ENCODE measurements around the gene DIS3L2.
A peak's percentile ranks its signal among the peaks of the same experiment; 100 is the strongest.

The DIS3L2 gene

DNA sequence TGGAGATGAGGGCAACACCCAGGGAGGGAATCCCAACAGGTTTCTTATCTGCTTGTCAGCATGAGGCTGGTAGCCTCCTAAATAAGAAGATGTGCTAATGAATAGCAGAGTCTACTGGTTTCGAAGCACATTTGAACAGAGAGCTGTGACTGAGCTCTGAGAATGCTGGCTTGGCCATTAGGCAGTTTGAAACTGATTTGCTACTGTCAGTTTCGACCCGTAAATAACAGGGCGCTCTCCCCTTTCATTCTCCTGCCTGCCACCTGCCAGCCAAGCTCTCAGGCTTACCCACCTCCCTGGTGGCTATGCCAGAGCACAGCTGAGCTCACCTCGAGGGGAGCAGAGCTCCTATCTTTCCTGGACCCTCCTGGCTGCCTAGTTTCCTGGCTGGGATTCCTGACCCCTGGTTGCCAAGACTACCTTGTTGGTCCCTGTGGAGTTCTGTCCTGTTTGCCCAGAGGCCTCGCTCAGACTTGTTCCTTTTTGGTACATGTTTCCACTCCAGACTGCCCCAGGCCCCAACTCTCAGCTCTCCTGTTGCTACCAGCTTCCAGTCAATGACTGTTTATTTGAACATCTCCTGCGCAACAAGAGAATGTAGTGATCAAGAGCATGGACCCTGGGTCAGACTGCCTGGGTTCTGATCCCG lies 314.7 kb downstream of the DIS3L2 start:
- no peaks in the 10 kb centered on the region for H3K79me1 ChIP-seq (ENCODE audit: low read length)
- H3K27me3 ChIP-seq (ENCODE audit: insufficient read depth, low read length, poor library complexity): no peaks in the 10 kb centered on the region
- DNase-seq: peak; percentile 47
- H4K5ac ChIP-seq (ENCODE audit: low read length): no peak overlapping the region
- no peak overlapping the region for H3K18ac ChIP-seq (ENCODE audit: low read length)
- WGBS (ENCODE audit: extremely low coverage, insufficient coverage, low lambda C conversion rate): no CpG with 5 or more reads among the region's 8 CpGs
- peaks cover 11% of the 10 kb centered on the region for H3K4me1 ChIP-seq (ENCODE audit: control insufficient read depth, low read depth, low read length)
- H3K36me3 ChIP-seq (ENCODE audit: control insufficient read depth, insufficient read depth, low read length): no peaks in the 10 kb centered on the region
- no peaks in the 10 kb centered on the region for H3K79me2 ChIP-seq (ENCODE audit: control insufficient read depth, insufficient read depth, low read length)
- H3K9ac ChIP-seq (ENCODE audit: low read length): no peak overlapping the region
- no peak overlapping the region for H3K4ac ChIP-seq (ENCODE audit: low read depth, low read length)
- no peak overlapping the region for H4K8ac ChIP-seq (ENCODE audit: low read depth, low read length)
- H3K27ac ChIP-seq (ENCODE audit: low read depth, low read length): no peak overlapping the region
- no peak overlapping the region for H3K23ac ChIP-seq (ENCODE audit: low read length)
- H2BK5ac ChIP-seq (ENCODE audit: low read length): no peak overlapping the region
- H3K4me3 ChIP-seq (ENCODE audit: low read length): no peak overlapping the region
- H3K4me2 ChIP-seq (ENCODE audit: low read length): no peak overlapping the region
- no peak overlapping the region for H2AK5ac ChIP-seq (ENCODE audit: low read length)
- no peak overlapping the region for H3K56ac ChIP-seq (ENCODE audit: low read length)
- no peak overlapping the region for H2BK120ac ChIP-seq (ENCODE audit: low read depth, low read length)
- no peak overlapping the region for H2BK15ac ChIP-seq (replicated peaks; ENCODE audit: low read depth)

DNA sequence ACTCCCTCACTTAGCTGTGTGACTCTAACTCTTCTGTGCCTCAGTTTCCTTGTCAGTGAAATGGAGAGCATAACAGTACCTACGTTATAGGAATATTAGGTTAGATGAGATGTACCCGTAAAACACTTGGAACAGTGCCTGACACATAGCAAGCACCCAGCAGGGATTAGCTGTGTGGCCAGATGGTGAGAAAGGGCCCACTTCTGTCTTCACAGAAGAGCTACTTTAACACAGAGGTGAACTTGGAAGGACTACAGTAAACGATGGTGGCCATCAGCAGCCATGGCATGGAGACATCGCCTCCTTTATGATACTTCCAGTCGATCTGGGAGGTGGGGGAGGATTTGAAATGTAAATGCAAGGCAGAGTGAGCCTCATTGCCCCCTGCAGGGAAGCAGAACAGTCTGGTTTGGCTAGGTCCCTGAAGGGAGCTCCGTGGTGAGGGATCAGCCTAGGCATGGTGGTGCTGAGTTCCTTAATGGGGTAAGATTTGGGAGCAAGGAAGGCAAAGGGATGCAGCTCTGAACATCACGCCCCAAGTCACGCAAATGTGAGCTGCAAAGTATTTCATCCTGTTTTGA lies 315.3 kb downstream of the DIS3L2 start:
- Histone ChIP-seq H2BK5ac (ENCODE audit: low read length) (no peak overlapping the region), H3K18ac (ENCODE audit: low read length) (no peak overlapping the region), H3K4me2 (ENCODE audit: low read length) (no peak overlapping the region), H3K79me2 (ENCODE audit: control insufficient read depth, insufficient read depth, low read length) (no peaks in the 10 kb centered on the region), H4K8ac (ENCODE audit: low read depth, low read length) (no peak overlapping the region), H3K9ac (ENCODE audit: low read length) (no peak overlapping the region), H2BK120ac (ENCODE audit: low read depth, low read length) (no peak overlapping the region), H3K4me3 (ENCODE audit: low read length) (no peak overlapping the region), H3K4me1 (ENCODE audit: control insufficient read depth, low read depth, low read length) (peaks cover 11% of the 10 kb centered on the region), H2AK5ac (ENCODE audit: low read length) (no peak overlapping the region), H3K4ac (ENCODE audit: low read depth, low read length) (no peak overlapping the region), H4K5ac (ENCODE audit: low read length) (no peak overlapping the region), H2BK15ac (replicated peaks; ENCODE audit: low read depth) (no peak overlapping the region), H3K23ac (ENCODE audit: low read length) (no peak overlapping the region), H3K27me3 (ENCODE audit: insufficient read depth, low read length, poor library complexity) (no peaks in the 10 kb centered on the region), H3K36me3 (ENCODE audit: control insufficient read depth, insufficient read depth, low read length) (no peaks in the 10 kb centered on the region), H3K56ac (ENCODE audit: low read length) (peak overlapping the region; percentile 5), H3K27ac (ENCODE audit: low read depth, low read length) (no peak overlapping the region), H3K79me1 (ENCODE audit: low read length) (no peaks in the 10 kb centered on the region)
- WGBS (ENCODE audit: extremely low coverage, insufficient coverage, low lambda C conversion rate): no CpG with 5 or more reads among the region's 8 CpGs
- DNase-seq: peak; percentile 56

DNA sequence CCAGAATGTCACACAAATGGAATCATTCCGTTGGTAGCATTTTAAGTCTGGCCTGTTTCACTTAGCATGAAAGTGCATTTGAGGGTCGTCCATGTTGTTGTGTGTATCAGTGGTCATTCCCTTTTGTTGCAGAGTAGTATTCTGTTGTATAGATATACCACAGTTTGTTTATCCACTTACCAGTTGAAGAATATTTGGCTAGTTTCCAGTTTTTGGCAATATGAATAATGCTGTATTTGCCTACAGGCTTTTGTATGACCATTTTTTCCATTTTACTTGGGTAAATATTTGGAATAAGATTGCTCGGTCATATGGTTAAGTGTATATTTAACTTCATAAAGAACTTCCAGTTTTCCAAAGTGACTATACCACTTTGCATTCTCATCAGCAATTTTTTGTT lies 317.0 kb downstream of the DIS3L2 start:
- Histone ChIP-seq H3K18ac (ENCODE audit: low read length) (no peak overlapping the region), H2AK5ac (ENCODE audit: low read length) (no peak overlapping the region), H2BK15ac (replicated peaks; ENCODE audit: low read depth) (no peak overlapping the region), H2BK120ac (ENCODE audit: low read depth, low read length) (no peak overlapping the region), H3K79me2 (ENCODE audit: control insufficient read depth, insufficient read depth, low read length) (no peaks in the 10 kb centered on the region), H3K27ac (ENCODE audit: low read depth, low read length) (no peak overlapping the region), H3K9ac (ENCODE audit: low read length) (no peak overlapping the region), H2BK5ac (ENCODE audit: low read length) (no peak overlapping the region), H3K4me2 (ENCODE audit: low read length) (no peak overlapping the region), H3K4me3 (ENCODE audit: low read length) (no peak overlapping the region), H3K27me3 (ENCODE audit: insufficient read depth, low read length, poor library complexity) (no peaks in the 10 kb centered on the region), H3K4ac (ENCODE audit: low read depth, low read length) (no peak overlapping the region), H3K79me1 (ENCODE audit: low read length) (no peaks in the 10 kb centered on the region), H4K5ac (ENCODE audit: low read length) (no peak overlapping the region), H3K4me1 (ENCODE audit: control insufficient read depth, low read depth, low read length) (peaks cover 11% of the 10 kb centered on the region), H4K8ac (ENCODE audit: low read depth, low read length) (no peak overlapping the region), H3K56ac (ENCODE audit: low read length) (no peak overlapping the region), H3K36me3 (ENCODE audit: control insufficient read depth, insufficient read depth, low read length) (no peaks in the 10 kb centered on the region), H3K23ac (ENCODE audit: low read length) (no peak overlapping the region)
- no peak for DNase-seq
- WGBS (ENCODE audit: extremely low coverage, insufficient coverage, low lambda C conversion rate): no CpG with 5 or more reads among the region's 3 CpGs

DNA sequence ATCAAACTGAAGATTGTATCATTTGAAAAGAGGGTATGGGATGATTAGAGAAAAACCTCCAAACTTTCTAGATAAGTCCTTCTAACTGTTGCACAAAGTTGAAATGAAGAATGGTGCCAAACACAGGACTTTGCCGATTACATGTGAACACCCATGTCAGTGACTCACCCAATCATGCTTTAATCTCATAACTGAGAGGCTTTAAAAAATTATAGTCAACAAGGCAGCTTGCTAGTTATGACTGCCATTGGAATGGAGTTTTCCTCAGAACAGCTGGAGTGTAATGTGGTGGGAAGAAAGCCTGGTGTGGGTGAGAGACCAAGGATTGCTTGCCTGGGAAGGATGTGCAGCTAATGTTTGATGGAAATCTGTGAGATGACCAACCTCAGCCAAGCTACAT lies 318.8 kb downstream of the DIS3L2 start:
- Histone ChIP-seq H3K27ac (ENCODE audit: low read depth, low read length) (no peak overlapping the region), H3K4ac (ENCODE audit: low read depth, low read length) (no peak overlapping the region), H4K5ac (ENCODE audit: low read length) (no peak overlapping the region), H3K79me1 (ENCODE audit: low read length) (no peaks in the 10 kb centered on the region), H3K79me2 (ENCODE audit: control insufficient read depth, insufficient read depth, low read length) (no peaks in the 10 kb centered on the region), H3K4me3 (ENCODE audit: low read length) (no peak overlapping the region), H3K23ac (ENCODE audit: low read length) (no peak overlapping the region), H3K18ac (ENCODE audit: low read length) (no peak overlapping the region), H3K4me2 (ENCODE audit: low read length) (no peak overlapping the region), H3K4me1 (ENCODE audit: control insufficient read depth, low read depth, low read length) (peaks cover 11% of the 10 kb centered on the region), H3K56ac (ENCODE audit: low read length) (no peak overlapping the region), H2BK120ac (ENCODE audit: low read depth, low read length) (no peak overlapping the region), H2BK5ac (ENCODE audit: low read length) (no peak overlapping the region), H3K27me3 (ENCODE audit: insufficient read depth, low read length, poor library complexity) (no peaks in the 10 kb centered on the region), H2AK5ac (ENCODE audit: low read length) (no peak overlapping the region), H2BK15ac (replicated peaks; ENCODE audit: low read depth) (no peak overlapping the region), H3K9ac (ENCODE audit: low read length) (no peak overlapping the region), H3K36me3 (ENCODE audit: control insufficient read depth, insufficient read depth, low read length) (no peaks in the 10 kb centered on the region), H4K8ac (ENCODE audit: low read depth, low read length) (no peak overlapping the region)
- WGBS (ENCODE audit: extremely low coverage, insufficient coverage, low lambda C conversion rate): no CpG with 5 or more reads among the region's 1 CpG
- DNase-seq: no peak

DNA sequence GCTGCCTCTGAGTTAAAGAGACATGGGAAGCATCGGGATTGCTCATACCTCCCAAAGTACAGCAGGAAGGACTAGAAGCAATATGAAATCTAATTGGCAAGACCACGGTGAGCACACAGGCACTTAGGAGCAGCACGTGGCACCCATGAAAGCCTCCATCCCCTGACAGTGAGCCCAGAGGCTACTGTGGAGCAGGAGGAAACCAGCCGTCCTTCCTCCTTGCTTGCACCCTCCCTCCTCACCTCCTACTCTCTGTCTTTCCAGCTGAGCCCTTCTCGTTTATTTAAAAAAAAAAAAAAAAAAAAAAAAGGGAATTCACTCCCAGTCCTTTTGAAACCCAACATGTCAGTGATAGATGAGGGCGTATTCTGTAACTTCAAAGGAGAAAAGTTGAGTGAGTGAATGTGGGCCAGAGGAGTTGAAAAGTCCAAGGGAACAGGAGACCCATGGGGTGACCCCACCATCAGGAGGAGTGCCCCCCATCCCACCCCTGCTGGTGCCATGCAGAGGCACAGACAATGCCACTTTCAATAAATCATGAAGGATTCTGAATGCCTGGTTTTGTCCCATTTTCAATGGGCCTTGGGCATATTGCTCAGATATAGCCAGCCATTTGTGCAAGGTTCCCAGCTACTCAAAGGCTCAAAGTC lies 320.5 kb downstream of the DIS3L2 start:
- Histone ChIP-seq H2BK15ac (replicated peaks; ENCODE audit: low read depth) (no peak overlapping the region), H3K4me1 (ENCODE audit: control insufficient read depth, low read depth, low read length) (peaks cover 2% of the 10 kb centered on the region), H3K79me2 (ENCODE audit: control insufficient read depth, insufficient read depth, low read length) (no peaks in the 10 kb centered on the region), H3K27me3 (ENCODE audit: insufficient read depth, low read length, poor library complexity) (no peaks in the 10 kb centered on the region), H3K27ac (ENCODE audit: low read depth, low read length) (no peak overlapping the region), H2BK5ac (ENCODE audit: low read length) (no peak overlapping the region), H3K56ac (ENCODE audit: low read length) (no peak overlapping the region), H2AK5ac (ENCODE audit: low read length) (no peak overlapping the region), H3K79me1 (ENCODE audit: low read length) (no peaks in the 10 kb centered on the region), H4K8ac (ENCODE audit: low read depth, low read length) (no peak overlapping the region), H3K18ac (ENCODE audit: low read length) (no peak overlapping the region), H3K4me3 (ENCODE audit: low read length) (no peak overlapping the region), H3K4ac (ENCODE audit: low read depth, low read length) (no peak overlapping the region), H2BK120ac (ENCODE audit: low read depth, low read length) (no peak overlapping the region), H3K9ac (ENCODE audit: low read length) (no peak overlapping the region), H4K5ac (ENCODE audit: low read length) (no peak overlapping the region), H3K23ac (ENCODE audit: low read length) (no peak overlapping the region), H3K4me2 (ENCODE audit: low read length) (no peak overlapping the region), H3K36me3 (ENCODE audit: control insufficient read depth, insufficient read depth, low read length) (no peaks in the 10 kb centered on the region)
- DNase-seq: no peak
- no CpG with 5 or more reads among the region's 6 CpGs for WGBS (ENCODE audit: extremely low coverage, insufficient coverage, low lambda C conversion rate)
